ENCODE data around the gene GRHL1.

DNA sequence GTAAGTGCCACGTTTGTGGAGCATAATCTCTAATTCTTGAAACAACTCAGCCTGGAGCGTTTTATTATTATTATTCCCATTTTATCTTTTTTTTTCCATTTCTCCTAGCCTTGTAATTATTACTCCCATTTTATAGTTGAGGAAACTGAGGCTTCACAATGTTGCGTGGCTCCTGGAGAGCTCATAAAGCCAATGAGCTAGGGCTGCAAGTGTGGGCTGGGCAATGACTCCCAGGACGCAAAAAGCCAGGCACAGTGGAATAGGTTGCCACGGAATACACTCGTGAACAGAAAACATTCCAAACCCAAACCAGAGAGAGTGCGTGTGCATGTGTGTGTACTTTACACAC is 78.4 kb downstream of the GRHL1 start:
- TF ChIP-seq EZH2 (IDR thresholded peaks at IDR 0.05; ENCODE audit: insufficient read depth, poor library complexity, severe bottlenecking) (no peak), EZH2phosphoT487 (IDR thresholded peaks at IDR 0.05; ENCODE audit: insufficient read depth, low read depth) (no peak)

Data from GM23248 (cell line).